WI38 (cell line): ENCODE data around the gene BRCA1.

ENCODE experiments used
- H3K4me3 ChIP-seq: 2 replicates; pipeline ENCODE4 v1.5.1; 2011; ENCODE audit warnings: low read depth, mild to moderate bottlenecking, control low read depth, low read length
- TF ChIP-seq, protein P1 (sequence below): IDR thresholded peaks from 2 replicates; pipeline ENCODE4 v1.5.1; 2012; ENCODE audit warnings: low read depth, mild to moderate bottlenecking, control low read depth, low read length

The BRCA1 gene

DNA sequence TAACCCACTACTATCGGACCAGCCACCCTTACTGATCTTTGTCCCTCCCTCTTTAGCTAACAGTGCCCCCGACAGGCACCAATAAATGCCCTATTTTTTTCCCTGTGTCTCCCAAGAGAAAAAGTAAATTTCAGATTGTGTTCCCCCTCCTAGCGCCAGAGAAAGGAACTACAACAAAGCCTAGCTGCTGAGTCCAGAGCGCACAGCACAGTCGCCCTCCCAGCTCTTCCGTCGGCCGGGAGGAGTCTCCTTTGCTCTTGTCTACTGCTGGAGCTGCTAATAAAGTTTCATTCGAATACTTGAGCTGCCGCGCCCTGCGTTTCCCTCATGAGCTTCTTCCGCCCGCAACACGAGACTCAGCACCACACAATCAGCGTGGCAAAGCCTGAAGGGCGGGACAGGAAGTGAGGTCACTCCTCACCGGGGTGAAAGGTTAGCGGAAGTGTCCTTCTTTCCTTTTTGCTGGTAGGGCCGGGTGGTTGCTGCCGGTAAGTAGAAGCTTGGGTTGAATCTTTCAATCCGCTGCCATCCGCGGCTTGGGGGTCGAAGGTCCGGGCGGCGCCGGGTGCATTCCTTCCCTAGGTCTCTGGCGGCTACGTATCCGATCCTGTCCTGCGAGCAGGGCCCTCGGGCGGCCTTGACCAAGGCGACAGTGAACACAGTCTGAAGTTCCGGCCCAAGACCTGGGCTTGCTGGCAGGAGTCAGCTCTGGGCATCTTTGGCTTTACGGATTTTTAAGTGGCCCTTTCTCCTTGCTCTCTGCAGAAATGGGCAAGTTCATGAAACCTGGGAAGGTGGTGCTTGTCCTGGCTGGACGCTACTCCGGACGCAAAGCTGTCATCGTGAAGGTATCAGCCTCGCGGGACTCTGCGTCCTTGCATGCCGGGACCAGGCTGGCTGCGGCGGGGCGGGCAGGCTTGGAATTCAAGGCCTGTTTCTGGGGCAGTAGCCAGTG is 126.9 kb downstream of the BRCA1 start, which contains the start of gene RPL27:
TSS of gene RPL27 (plus strand) at position 436 of the 955 bp plus-strand sequence. CDS start at position 768, 332 bp downstream.
- TF ChIP-seq, protein P1, sequence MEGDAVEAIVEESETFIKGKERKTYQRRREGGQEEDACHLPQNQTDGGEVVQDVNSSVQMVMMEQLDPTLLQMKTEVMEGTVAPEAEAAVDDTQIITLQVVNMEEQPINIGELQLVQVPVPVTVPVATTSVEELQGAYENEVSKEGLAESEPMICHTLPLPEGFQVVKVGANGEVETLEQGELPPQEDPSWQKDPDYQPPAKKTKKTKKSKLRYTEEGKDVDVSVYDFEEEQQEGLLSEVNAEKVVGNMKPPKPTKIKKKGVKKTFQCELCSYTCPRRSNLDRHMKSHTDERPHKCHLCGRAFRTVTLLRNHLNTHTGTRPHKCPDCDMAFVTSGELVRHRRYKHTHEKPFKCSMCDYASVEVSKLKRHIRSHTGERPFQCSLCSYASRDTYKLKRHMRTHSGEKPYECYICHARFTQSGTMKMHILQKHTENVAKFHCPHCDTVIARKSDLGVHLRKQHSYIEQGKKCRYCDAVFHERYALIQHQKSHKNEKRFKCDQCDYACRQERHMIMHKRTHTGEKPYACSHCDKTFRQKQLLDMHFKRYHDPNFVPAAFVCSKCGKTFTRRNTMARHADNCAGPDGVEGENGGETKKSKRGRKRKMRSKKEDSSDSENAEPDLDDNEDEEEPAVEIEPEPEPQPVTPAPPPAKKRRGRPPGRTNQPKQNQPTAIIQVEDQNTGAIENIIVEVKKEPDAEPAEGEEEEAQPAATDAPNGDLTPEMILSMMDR, result peak; percentile 87
- peak within 1 kb of the TSS; percentile 98 for H3K4me3 ChIP-seq

- H3K4me3 ChIP-seq, result peak overlapping the region; percentile 39
- TF ChIP-seq, protein P1, result no peak
These were observed 127.7 kb downstream of the BRCA1 start for GRCh38 chr17:42997390-42997983.
